GM23248 (cell line): Measurements from ENCODE around the gene TMEM50A.
"Not testable (repeated sequence)": the region's sequence is repeated elsewhere in the genome, so short reads cannot be mapped to it uniquely, and the experiment has no call there.

Experiments used
- EZH2 ChIP-seq: fragments of 200-600 bp; sonication (generic); IDR thresholded peaks from 2 replicates; pipeline ENCODE4 v1.6.1; 2018; ENCODE audit warnings: antibody characterized with exemption, mild to moderate bottlenecking; ENCODE audit not compliant: insufficient read depth, poor library complexity, severe bottlenecking
- EZH2phosphoT487 ChIP-seq: fragments of 200-600 bp; sonication (generic); IDR thresholded peaks from 2 replicates; pipeline ENCODE4 v1.6.1; 2018; ENCODE audit warnings: antibody characterized with exemption, moderate library complexity, mild to moderate bottlenecking, low read depth; ENCODE audit not compliant: insufficient read depth

DNA sequence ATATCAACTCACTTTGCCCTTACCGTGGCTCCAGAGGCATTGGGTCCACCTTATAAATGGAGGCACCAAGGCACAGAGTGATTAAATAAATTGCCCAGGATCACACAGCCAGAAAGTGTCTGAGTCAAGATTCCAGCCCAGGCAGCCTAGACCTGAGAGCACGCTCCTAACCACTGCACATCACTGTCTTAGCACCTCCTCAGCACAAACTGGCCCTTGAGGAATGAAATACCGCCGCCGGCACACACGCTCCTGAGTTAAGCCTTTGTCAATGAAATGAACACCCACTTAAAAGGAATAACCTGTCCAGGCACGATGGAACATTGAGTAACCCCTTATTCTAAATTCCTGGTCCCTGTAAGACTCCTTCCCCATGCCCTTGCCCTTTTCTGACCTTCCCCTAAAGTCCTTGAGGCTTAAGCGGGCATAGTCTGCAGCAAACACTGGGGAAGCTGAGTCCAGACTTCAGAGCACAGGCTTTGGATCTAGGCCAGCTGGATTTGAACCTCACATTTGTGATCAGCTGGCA, 49.5 kb upstream of the TMEM50A start:
- TF ChIP-seq EZH2, EZH2phosphoT487: not testable (repeated sequence)
